ENCODE results near the gene FAM83G. TPM values are rescaled to one million over a fixed set of nuclear protein-coding genes. Genes with fewer than 3 reads are reported as not detected.

The FAM83G gene
- total RNA-seq, 1 experiment from 2014 or later, result 31.4 TPM

GRCh38 chr17:19014628-19015215 lies 10.2 kb upstream of the FAM83G start (continued):
- TF ChIP-seq TEAD4 (CRISPR knock-in tag; IDR thresholded peaks at IDR 0.05) (no peak), SP1 (CRISPR knock-in tag; conservative IDR thresholded peaks at IDR 0.05) (no peak), PRRX2 (CRISPR knock-in tag; IDR thresholded peaks at IDR 0.05) (no peak)
- TF ChIP-seq, protein P1, sequence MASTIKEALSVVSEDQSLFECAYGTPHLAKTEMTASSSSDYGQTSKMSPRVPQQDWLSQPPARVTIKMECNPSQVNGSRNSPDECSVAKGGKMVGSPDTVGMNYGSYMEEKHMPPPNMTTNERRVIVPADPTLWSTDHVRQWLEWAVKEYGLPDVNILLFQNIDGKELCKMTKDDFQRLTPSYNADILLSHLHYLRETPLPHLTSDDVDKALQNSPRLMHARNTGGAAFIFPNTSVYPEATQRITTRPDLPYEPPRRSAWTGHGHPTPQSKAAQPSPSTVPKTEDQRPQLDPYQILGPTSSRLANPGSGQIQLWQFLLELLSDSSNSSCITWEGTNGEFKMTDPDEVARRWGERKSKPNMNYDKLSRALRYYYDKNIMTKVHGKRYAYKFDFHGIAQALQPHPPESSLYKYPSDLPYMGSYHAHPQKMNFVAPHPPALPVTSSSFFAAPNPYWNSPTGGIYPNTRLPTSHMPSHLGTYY (CRISPR knock-in tag; IDR thresholded peaks at IDR 0.05), result no peak

- TF ChIP-seq ZNF317 (CRISPR knock-in tag; IDR thresholded peaks at IDR 0.05; ENCODE audit: borderline replicate concordance, low read depth) (no peak), ATF1 (CRISPR knock-in tag; IDR thresholded peaks at IDR 0.05) (no peak), ZNF425 (CRISPR knock-in tag; conservative IDR thresholded peaks at IDR 0.05) (no peak), ZNF532 (CRISPR knock-in tag; IDR thresholded peaks at IDR 0.05; ENCODE audit: borderline replicate concordance) (no peak), HMGA2 (CRISPR knock-in tag; IDR thresholded peaks at IDR 0.05) (no peak), ARID4B (CRISPR knock-in tag; IDR thresholded peaks at IDR 0.05; ENCODE audit: borderline replicate concordance) (no peak), GTF2I (CRISPR knock-in tag; conservative IDR thresholded peaks at IDR 0.05) (no peak), ZNF121 (CRISPR knock-in tag; IDR thresholded peaks at IDR 0.05) (no peak), AR (CRISPR knock-in tag; IDR thresholded peaks at IDR 0.05) (no peak), ZNF396 (CRISPR knock-in tag; IDR thresholded peaks at IDR 0.05; ENCODE audit: borderline replicate concordance) (no peak), ZNF219 (CRISPR knock-in tag; IDR thresholded peaks at IDR 0.05; ENCODE audit: borderline replicate concordance) (no peak)
- TF ChIP-seq, protein P2, sequence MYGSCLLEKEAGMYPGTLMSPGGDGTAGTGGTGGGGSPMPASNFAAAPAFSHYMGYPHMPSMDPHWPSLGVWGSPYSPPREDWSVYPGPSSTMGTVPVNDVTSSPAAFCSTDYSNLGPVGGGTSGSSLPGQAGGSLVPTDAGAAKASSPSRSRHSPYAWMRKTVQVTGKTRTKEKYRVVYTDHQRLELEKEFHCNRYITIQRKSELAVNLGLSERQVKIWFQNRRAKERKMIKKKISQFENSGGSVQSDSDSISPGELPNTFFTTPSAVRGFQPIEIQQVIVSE (CRISPR knock-in tag; IDR thresholded peaks at IDR 0.05; ENCODE audit: borderline replicate concordance), result no peak
- TF ChIP-seq, protein P3, sequence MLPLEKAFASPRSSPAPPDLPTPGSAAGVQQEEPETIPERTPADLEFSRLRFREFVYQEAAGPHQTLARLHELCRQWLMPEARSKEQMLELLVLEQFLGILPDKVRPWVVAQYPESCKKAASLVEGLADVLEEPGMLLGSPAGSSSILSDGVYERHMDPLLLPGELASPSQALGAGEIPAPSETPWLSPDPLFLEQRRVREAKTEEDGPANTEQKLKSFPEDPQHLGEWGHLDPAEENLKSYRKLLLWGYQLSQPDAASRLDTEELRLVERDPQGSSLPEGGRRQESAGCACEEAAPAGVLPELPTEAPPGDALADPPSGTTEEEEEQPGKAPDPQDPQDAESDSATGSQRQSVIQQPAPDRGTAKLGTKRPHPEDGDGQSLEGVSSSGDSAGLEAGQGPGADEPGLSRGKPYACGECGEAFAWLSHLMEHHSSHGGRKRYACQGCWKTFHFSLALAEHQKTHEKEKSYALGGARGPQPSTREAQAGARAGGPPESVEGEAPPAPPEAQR (CRISPR knock-in tag; IDR thresholded peaks at IDR 0.05), result no peak
- POLR2A ChIA-PET, result no interaction called here
- H3K4me1 Mint-ChIP-seq, result peaks cover 10% of the 10 kb centered on the region
- DNase-seq (ENCODE audit: low spot score) (no peak), ATAC-seq (no peak)
- H3K36me3 Mint-ChIP-seq, result no peaks in the 10 kb centered on the region
- no peaks in the 10 kb centered on the region for H3K9me3 Mint-ChIP-seq
- CTCF ChIA-PET, result no interaction called here
- H3K4me3 Mint-ChIP-seq, result no peak overlapping the region
- no peaks in the 10 kb centered on the region; the same call in 1 of the 2 replicates for H3K27me3 Mint-ChIP-seq (ENCODE audit: low read depth)
- no peak overlapping the region for H3K27ac Mint-ChIP-seq
Measured at GRCh38 chr17:19013806-19014627, 9.5 kb upstream of the FAM83G start.
